ENCODE results near the gene NUMBL. TPM values are rescaled to one million over a fixed set of nuclear protein-coding genes. Genes with fewer than 3 reads are reported as not detected.

Gene NUMBL
- total and polyA plus RNA-seq, 2 of the 13 experiments (the other 11 are each of a cell fraction or from before 2014, with no cell fraction given): 0.49 to 2.3 TPM

- Histone ChIP-seq H3K36me3 (replicated peaks in 1 of 2; ENCODE audit: control insufficient read depth in 1 of 2, insufficient read depth in 2 of 2, low read length in 2 of 2) (no peaks in the 10 kb centered on the region), H3K27ac (ENCODE audit: extremely low read length, insufficient read depth, low read length) (no peak overlapping the region), H4K20me1 (ENCODE audit: insufficient read depth, low read length) (no peaks in the 10 kb centered on the region), H3K4me2 (ENCODE audit: low read depth, low read length) (no peak overlapping the region), H2AFZ (ENCODE audit: low read length) (no peak overlapping the region), H3K79me2 (ENCODE audit: insufficient read depth, low read length) (no peaks in the 10 kb centered on the region), H3K27me3 (ENCODE audit: control insufficient read depth in 1 of 2, insufficient read depth in 2 of 2, low read length in 2 of 2) (peaks cover 0 to 13% of the 10 kb centered on the region in 2 experiments; a peak in 2 of 5 replicates), H3K4me3 (replicated peaks in 1 of 3; ENCODE audit: insufficient read depth in 1 of 3, low read depth in 2 of 3, low read length in 3 of 3) (no peak overlapping the region), H3K9me3 (ENCODE audit: low read length) (no peaks in the 10 kb centered on the region), H3K9ac (ENCODE audit: insufficient read depth, low read depth, low read length) (no peak overlapping the region), H3K4me1 (ENCODE audit: insufficient read depth, low read length) (peaks cover 12% of the 10 kb centered on the region; the same call in 1 of the 2 replicates)
- CTCF ChIA-PET (ENCODE audit: low intra/inter-chr PET ratio, low total read pairs): no interaction called here
- POLR2A ChIA-PET: no interaction called here
- DNase-seq (ENCODE audit: low spot score): no peak
- no peak for ATAC-seq
- intact Hi-C loops (cut with micrococcal nuclease; ENCODE audit: unreplicated experiment): no loop called here
- FAIRE-seq: no peak
- BruUV-seq (replicated peaks): no TSS peak
- in situ Hi-C loops (cut with HindIII; ENCODE audit: extremely low pct_ligation_motif_present, low pct_unique_long_range_greater_than_20kb): loop anchor here (25.0 kb wide), 1 partner anchor 486 kb away; no protein-coding TSS in a partner anchor
- 80% methylated on average over 8 of the region's 8 CpGs for WGBS (ENCODE audit: low lambda C conversion rate)
- TF ChIP-seq PLRG1 (conservative IDR thresholded peaks at IDR 0.05): no peak
- TF ChIP-seq EEA1 (CRISPR knock-in tag; IDR thresholded peaks at IDR 0.05; ENCODE audit: borderline replicate concordance): no peak
- no peak for TF ChIP-seq IKZF4 (CRISPR knock-in tag; IDR thresholded peaks at IDR 0.05; ENCODE audit: borderline replicate concordance, low read depth, not compliant biosample characterization)
- no peak for TF ChIP-seq ZZZ3 (CRISPR knock-in tag; IDR thresholded peaks at IDR 0.05; ENCODE audit: borderline replicate concordance)
- TF ChIP-seq TEF (CRISPR knock-in tag; IDR thresholded peaks at IDR 0.05): no peak
- TF ChIP-seq REST (IDR thresholded peaks at IDR 0.05; ENCODE audit: borderline replicate concordance in 1 of 2, low read depth in 1 of 2, low read length in 2 of 2): no peak
- no peak for TF ChIP-seq PBX2 (CRISPR knock-in tag; IDR thresholded peaks at IDR 0.05)
- no peak for TF ChIP-seq ZNF768 (CRISPR knock-in tag; IDR thresholded peaks at IDR 0.05)
- no peak for TF ChIP-seq ZNF780A (CRISPR knock-in tag; IDR thresholded peaks at IDR 0.05)
Measured at GRCh38 chr19:40650749-40651305, 39.6 kb downstream of the NUMBL start.

Data from HepG2 (cell line).